ENCODE data around the gene FIGNL1.

Gene FIGNL1

DNA sequence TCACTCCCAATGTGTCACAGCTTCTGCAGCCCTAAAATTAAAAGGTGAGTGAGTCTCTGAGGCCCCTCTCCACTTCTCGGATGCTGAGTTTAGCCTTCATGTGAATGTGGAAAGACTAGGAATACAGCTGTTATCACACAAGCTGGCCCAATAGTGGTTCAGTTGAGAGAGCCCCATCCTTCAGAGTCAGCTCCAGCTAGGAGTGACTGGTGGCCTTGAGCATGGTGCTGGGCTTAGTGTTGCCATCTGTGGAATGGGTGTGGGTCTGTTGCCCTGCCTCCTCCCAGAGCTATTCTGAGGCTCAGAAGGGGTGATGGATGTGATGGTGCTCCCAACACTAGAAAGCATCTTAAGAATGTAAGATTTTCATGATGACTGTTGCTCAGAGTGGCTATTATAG lies 55.8 kb downstream of the FIGNL1 start:
- TF ChIP-seq TARDBP (IDR thresholded peaks at IDR 0.05) (no peak), LEF1 (IDR thresholded peaks at IDR 0.05; ENCODE audit: borderline replicate concordance) (no peak), ELF4 (IDR thresholded peaks at IDR 0.05) (no peak), HDGF (IDR thresholded peaks at IDR 0.05; ENCODE audit: borderline replicate concordance) (no peak)
- DNase-seq (ENCODE audit: extremely low spot score), result no peak
- POLR2A ChIA-PET, result no interaction called here
- CTCF ChIA-PET, result interaction anchor here (1.1 kb wide), 1 partner anchor 9 kb away, joined by 4 read pairs; no protein-coding TSS in a partner anchor
